Neutrophil (primary cell): ENCODE data around the gene EIF4A3.

Source experiments
- H3K27ac ChIP-seq: fragments of 200-600 bp; sonication (generic); 2 replicates; pipeline ENCODE4 v1.5.1; 2016; ENCODE audit warnings: mild to moderate bottlenecking, moderate library complexity
- H3K27me3 ChIP-seq: fragments of 200-600 bp; sonication (generic); 2 replicates; pipeline ENCODE4 v1.6.0; 2016; ENCODE audit warnings: mild to moderate bottlenecking
- H3K36me3 ChIP-seq: fragments of 200-600 bp; sonication (generic); 2 replicates; pipeline ENCODE4 v1.5.1; 2017
- H3K4me1 ChIP-seq, 2 experiments: fragments of 200-600 bp in 1 of 2; sonication (generic) in 1 of 2; 1 replicate in 1 of 2; 2 replicates in 1 of 2; pipeline versions ENCODE4 v1.5.1 to v1.6.1; 2013 to 2016; ENCODE audit warnings: low read depth in 1 of 2, low read length in 1 of 2, mild to moderate bottlenecking in 1 of 2, moderate library complexity in 1 of 2; ENCODE audit not compliant: control insufficient read depth in 1 of 2, insufficient read depth in 1 of 2
- H3K4me3 ChIP-seq, 2 experiments: fragments of 200-600 bp in 1 of 2; sonication (generic) in 1 of 2; 1 replicate in 1 of 2; 2 replicates in 1 of 2; pipeline ENCODE4 v1.5.1; 2013 to 2016; ENCODE audit warnings: low read depth in 1 of 2, low read length in 1 of 2, mild to moderate bottlenecking in 1 of 2, moderate library complexity in 1 of 2
- H3K9me3 ChIP-seq: fragments of 200-600 bp; sonication (generic); 2 replicates; pipeline ENCODE4 v1.5.1; 2016
- CTCF ChIP-seq: fragments of 200-600 bp; sonication (generic); IDR thresholded peaks from 2 replicates; pipeline ENCODE4 v1.5.1; 2016; ENCODE audit warnings: antibody characterized with exemption

EIF4A3 gene

GRCh38 chr17:80087346-80088265, 59.3 kb downstream of the EIF4A3 start:
- no peaks in the 10 kb centered on the region for H3K9me3 ChIP-seq
- H3K27ac ChIP-seq, result no peak overlapping the region
- TF ChIP-seq CTCF, result no peak
- peaks cover 23% of the 10 kb centered on the region for H3K27me3 ChIP-seq
- no peaks in the 10 kb centered on the region for H3K36me3 ChIP-seq
- H3K4me1 ChIP-seq, result peaks cover 16 to 20% of the 10 kb centered on the region in 2 experiments
- no peak overlapping the region for H3K4me3 ChIP-seq

- Histone ChIP-seq H3K9me3 (no peaks in the 10 kb centered on the region), H3K4me1 (peaks cover 6 to 13% of the 10 kb centered on the region in 2 experiments), H3K27me3 (peaks cover 23% of the 10 kb centered on the region), H3K36me3 (no peaks in the 10 kb centered on the region), H3K27ac (no peak overlapping the region), H3K4me3 (no peak overlapping the region)
- no peak for TF ChIP-seq CTCF
Observed at GRCh38 chr17:80086616-80087015, 60.3 kb downstream of the EIF4A3 start.

DNA sequence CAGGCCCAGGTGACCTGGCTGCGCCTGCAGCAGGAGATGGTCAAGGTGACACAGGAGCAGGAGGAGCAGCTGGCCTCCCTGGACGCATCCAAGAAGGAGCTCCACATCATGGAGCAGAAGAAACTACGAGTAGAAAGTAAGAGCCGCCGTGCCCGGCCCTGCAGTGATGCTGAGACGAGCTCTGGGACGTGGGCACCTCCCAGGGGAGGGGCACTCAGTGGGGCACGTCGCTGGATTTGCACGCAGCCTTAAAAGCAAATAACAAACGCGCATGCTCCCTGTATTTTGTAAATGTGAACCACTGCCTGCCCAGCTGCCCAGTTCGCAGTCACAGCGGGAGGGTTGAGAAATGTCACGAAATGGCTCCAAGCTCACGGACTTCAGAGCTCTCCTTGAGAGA, 60.8 kb downstream of the EIF4A3 start:
- Histone ChIP-seq H3K9me3 (no peaks in the 10 kb centered on the region), H3K4me3 (no peak overlapping the region), H3K36me3 (no peaks in the 10 kb centered on the region), H3K27ac (no peak overlapping the region), H3K4me1 (peaks cover under 1 to 8% of the 10 kb centered on the region in 2 experiments), H3K27me3 (peaks cover 23% of the 10 kb centered on the region)
- no peak for TF ChIP-seq CTCF

GRCh38 chr17:80084773-80085172, 62.2 kb downstream of the EIF4A3 start:
- Histone ChIP-seq H3K4me1 (peaks cover 0 to 8% of the 10 kb centered on the region in 2 experiments), H3K4me3 (no peak overlapping the region), H3K27me3 (peaks cover 23% of the 10 kb centered on the region), H3K9me3 (no peaks in the 10 kb centered on the region), H3K36me3 (no peaks in the 10 kb centered on the region), H3K27ac (no peak overlapping the region)
- TF ChIP-seq CTCF, result no peak
